ENCODE measurements around the gene ZBTB7C.

GRCh38 chr18:48321536-48321935 lies 87.6 kb downstream of the ZBTB7C start:
- TF ChIP-seq CTCF (conservative IDR thresholded peaks at IDR 0.05; ENCODE audit: low read length) (no peak), EZH2phosphoT487 (IDR thresholded peaks at IDR 0.05; ENCODE audit: borderline replicate concordance) (no peak)

Data from Loucy (cell line).